ENCODE results near the gene SLC44A2.

The SLC44A2 gene

GRCh38 chr19:10640361-10640760 is 15.0 kb downstream of the SLC44A2 start:
- Histone ChIP-seq H4K20me1 (peaks cover 0 to 67% (median 32%) of the 10 kb centered on the region in 11 experiments; a peak in 17 of 22 replicates), H3K27ac (peak overlapping the region in 8 of 11 experiments; percentile 6 to 69 (median 49); a peak in 14 of 22 replicates), H3K4me3 (no peak overlapping the region), H3K27me3 (no peaks in the 10 kb centered on the region), H3K36me3 (peaks cover 70 to 91% (median 87%) of the 10 kb centered on the region in 11 experiments), H3K4me1 (peaks cover 29 to 98% (median 78%) of the 10 kb centered on the region in 10 experiments), H3K9me3 (replicated peaks in 1 of 11) (no peaks in the 10 kb centered on the region), H3K9ac (peak overlapping the region in 6 of 11 experiments; percentile 5 to 44 (median 24); a peak in 7 of 22 replicates), H3K4me2 (peak overlapping the region in 6 of 11 experiments; percentile 57 to 84 (median 66); a peak in 9 of 22 replicates)
- TF ChIP-seq Cebpa-rat (IDR thresholded peaks at IDR 0.05): no peak

DNA sequence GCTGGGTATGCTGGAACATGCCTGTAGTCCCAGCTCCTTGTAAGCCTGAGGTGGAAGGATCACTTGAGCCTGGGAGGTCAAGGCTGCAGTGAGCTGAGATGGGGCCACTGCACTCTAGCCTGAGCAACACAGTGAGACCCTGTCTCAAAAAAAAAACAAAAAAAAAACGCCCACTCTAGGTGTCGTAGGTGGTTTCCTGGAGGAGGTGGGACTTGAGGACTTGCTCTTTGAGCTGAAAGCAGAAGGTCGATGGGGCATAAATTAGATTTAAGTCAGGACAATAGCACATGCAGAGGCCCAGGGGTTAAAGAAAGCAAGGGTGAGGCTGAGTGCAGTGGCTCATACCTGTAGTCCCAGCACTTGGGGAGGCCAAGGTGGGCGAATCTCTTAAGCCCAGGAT is 15.9 kb downstream of the SLC44A2 start:
- Histone ChIP-seq H4K20me1 (peaks cover 0 to 61% (median 27%) of the 10 kb centered on the region in 11 experiments; a peak in 17 of 22 replicates), H3K4me2 (no peak overlapping the region), H3K27ac (peak overlapping the region in 4 of 11 experiments; percentile 12 to 69 (median 52); a peak in 6 of 22 replicates), H3K4me1 (peaks cover 29 to 94% (median 75%) of the 10 kb centered on the region in 10 experiments), H3K4me3 (no peak overlapping the region), H3K27me3 (no peaks in the 10 kb centered on the region), H3K9me3 (replicated peaks in 1 of 11) (no peaks in the 10 kb centered on the region), H3K9ac (peak overlapping the region in 1 of 11 experiments; percentile 1; a peak in 2 of 22 replicates), H3K36me3 (peaks cover 67 to 84% (median 78%) of the 10 kb centered on the region in 11 experiments)
- no peak for TF ChIP-seq Cebpa-rat (IDR thresholded peaks at IDR 0.05)

DNA sequence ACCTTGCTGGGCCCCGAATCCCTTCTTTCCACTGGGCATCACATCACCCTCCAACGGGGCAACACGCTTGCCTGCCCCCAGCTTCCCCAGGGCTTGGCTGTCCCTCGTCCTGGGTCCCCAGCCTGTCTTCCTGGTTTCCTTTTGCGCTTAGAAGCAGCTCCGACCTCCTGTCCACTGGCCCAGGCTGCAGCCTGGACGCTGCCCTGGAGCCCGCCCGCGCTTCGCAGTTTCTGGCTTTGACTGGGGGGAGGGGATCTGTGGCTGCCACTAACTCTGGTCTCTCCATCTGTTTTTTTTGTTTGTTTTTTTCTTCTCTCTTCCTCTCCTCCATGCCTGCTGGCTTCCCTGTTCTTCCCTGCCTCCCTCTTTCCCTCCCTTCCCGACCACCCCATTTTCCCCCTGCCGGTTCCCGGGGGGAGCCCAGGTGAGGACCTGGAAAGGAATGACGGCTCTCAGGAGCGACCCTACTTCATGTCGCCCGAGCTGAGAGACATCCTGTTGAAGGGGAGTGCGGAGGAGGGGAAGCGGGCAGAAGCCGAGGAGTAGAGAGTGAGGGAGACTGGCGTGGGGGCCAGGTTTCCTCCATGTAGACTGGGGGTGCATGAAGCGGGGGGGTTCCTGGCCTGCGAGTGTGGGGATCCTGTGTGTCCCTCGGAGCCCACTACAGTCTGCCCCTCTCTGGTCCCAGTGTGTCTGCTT is 17.3 kb downstream of the SLC44A2 start:
- H3K4me2 ChIP-seq: peak overlapping the region; percentile 62 to 85 (median 80)
- H3K9me3 ChIP-seq (replicated peaks in 1 of 11): no peaks in the 10 kb centered on the region
- peak overlapping the region; percentile 41 to 72 (median 57); a peak in 18 of 22 replicates for H3K9ac ChIP-seq
- no peak for TF ChIP-seq Cebpa-rat (IDR thresholded peaks at IDR 0.05)
- peaks cover 53 to 70% (median 64%) of the 10 kb centered on the region in 11 experiments for H3K36me3 ChIP-seq
- H3K27me3 ChIP-seq: no peaks in the 10 kb centered on the region
- peaks cover 0 to 50% (median 18%) of the 10 kb centered on the region in 11 experiments; a peak in 16 of 22 replicates for H4K20me1 ChIP-seq
- peak overlapping the region in 1 of 10 experiments; percentile 2; a peak in 1 of 20 replicates for H3K4me3 ChIP-seq
- H3K27ac ChIP-seq: peak overlapping the region in 9 of 11 experiments; percentile 48 to 77 (median 72); a peak in 18 of 22 replicates
- peaks cover 29 to 89% (median 75%) of the 10 kb centered on the region in 10 experiments for H3K4me1 ChIP-seq

DNA sequence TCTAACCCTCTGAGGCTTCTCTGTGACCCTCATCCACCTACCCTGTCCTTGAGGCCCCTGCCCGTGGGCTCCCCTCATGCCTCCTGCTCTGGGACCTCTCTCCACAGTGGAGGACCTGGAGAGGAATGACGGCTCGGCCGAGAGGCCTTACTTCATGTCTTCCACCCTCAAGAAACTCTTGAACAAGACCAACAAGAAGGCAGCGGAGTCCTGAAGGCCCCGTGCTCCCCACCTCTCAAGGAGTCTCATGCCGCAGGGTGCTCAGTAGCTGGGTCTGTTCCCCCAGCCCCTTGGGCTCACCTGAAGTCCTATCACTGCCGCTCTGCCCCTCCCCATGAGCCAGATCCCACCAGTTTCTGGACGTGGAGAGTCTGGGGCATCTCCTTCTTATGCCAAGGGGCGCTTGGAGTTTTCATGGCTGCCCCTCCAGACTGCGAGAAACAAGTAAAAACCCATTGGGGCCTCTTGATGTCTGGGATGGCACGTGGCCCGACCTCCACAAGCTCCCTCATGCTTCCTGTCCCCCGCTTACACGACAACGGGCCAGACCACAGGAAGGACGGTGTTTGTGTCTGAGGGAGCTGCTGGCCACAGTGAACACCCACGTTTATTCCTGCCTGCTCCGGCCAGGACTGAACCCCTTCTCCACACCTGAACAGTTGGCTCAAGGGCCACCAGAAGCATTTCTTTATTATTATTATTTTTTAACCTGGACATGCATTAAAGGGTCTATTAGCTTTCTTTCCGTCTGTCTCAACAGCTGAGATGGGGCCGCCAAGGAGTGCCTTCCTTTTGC is 18.0 kb downstream of the SLC44A2 start:
- peaks cover 28 to 88% (median 71%) of the 10 kb centered on the region in 10 experiments for H3K4me1 ChIP-seq
- H3K27ac ChIP-seq: peak overlapping the region in 10 of 11 experiments; percentile 32 to 77 (median 70); a peak in 19 of 22 replicates
- peak overlapping the region in 1 of 10 experiments; percentile 2; a peak in 1 of 20 replicates for H3K4me3 ChIP-seq
- peak overlapping the region; percentile 62 to 85 (median 80) for H3K4me2 ChIP-seq
- peak overlapping the region; percentile 41 to 72 (median 57); a peak in 20 of 22 replicates for H3K9ac ChIP-seq
- H4K20me1 ChIP-seq: peaks cover 0 to 43% (median 13%) of the 10 kb centered on the region in 11 experiments; a peak in 14 of 22 replicates
- H3K9me3 ChIP-seq (replicated peaks in 1 of 11): no peaks in the 10 kb centered on the region
- H3K36me3 ChIP-seq: peaks cover 45 to 62% (median 57%) of the 10 kb centered on the region in 11 experiments
- no peaks in the 10 kb centered on the region for H3K27me3 ChIP-seq
- no peak for TF ChIP-seq Cebpa-rat (IDR thresholded peaks at IDR 0.05)

DNA sequence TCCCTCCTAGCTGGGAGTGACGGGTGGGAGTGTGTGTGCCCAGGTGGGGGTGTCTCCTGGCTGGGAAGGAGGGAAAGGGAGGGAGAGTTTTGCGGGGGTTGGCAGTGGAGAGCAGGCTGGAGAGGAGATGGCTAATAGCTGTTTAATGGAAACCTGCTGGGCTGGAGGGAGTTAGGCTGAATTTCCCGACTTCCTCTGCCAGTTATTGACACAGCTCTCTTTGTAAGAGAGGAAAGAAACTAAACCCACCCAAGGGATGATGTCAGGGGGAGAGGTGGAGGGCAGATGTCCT is 18.6 kb downstream of the SLC44A2 start:
- H3K27ac ChIP-seq: peak overlapping the region in 9 of 11 experiments; percentile 48 to 77 (median 72); a peak in 18 of 22 replicates
- no peak for TF ChIP-seq Cebpa-rat (IDR thresholded peaks at IDR 0.05)
- H3K9ac ChIP-seq: peak overlapping the region; percentile 41 to 72 (median 57); a peak in 21 of 22 replicates
- no peaks in the 10 kb centered on the region for H3K9me3 ChIP-seq (replicated peaks in 1 of 11)
- no peaks in the 10 kb centered on the region for H3K27me3 ChIP-seq
- peaks cover 40 to 57% (median 51%) of the 10 kb centered on the region in 11 experiments for H3K36me3 ChIP-seq
- no peak overlapping the region for H3K4me3 ChIP-seq
- H4K20me1 ChIP-seq: peaks cover 0 to 41% (median 13%) of the 10 kb centered on the region in 11 experiments; a peak in 14 of 22 replicates
- H3K4me2 ChIP-seq: peak overlapping the region; percentile 62 to 85 (median 80)
- H3K4me1 ChIP-seq: peaks cover 28 to 88% (median 68%) of the 10 kb centered on the region in 10 experiments

GRCh38 chr19:10644260-10645007 is 19.1 kb downstream of the SLC44A2 start:
- H3K9ac ChIP-seq: peak overlapping the region; percentile 41 to 72 (median 57); a peak in 20 of 22 replicates
- no peak for TF ChIP-seq Cebpa-rat (IDR thresholded peaks at IDR 0.05)
- H3K9me3 ChIP-seq (replicated peaks in 1 of 11): no peaks in the 10 kb centered on the region
- peak overlapping the region in 9 of 11 experiments; percentile 48 to 77 (median 72); a peak in 18 of 22 replicates for H3K27ac ChIP-seq
- peaks cover 0 to 38% (median 13%) of the 10 kb centered on the region in 11 experiments; a peak in 14 of 22 replicates for H4K20me1 ChIP-seq
- H3K4me3 ChIP-seq: 0 out of 20 replicates have a peak overlapping the region, but pooled peaks of 1 of the 10 experiments have one; percentile 22
- no peaks in the 10 kb centered on the region for H3K27me3 ChIP-seq
- peaks cover 28 to 88% (median 66%) of the 10 kb centered on the region in 10 experiments for H3K4me1 ChIP-seq
- peak overlapping the region; percentile 62 to 85 (median 80) for H3K4me2 ChIP-seq
- H3K36me3 ChIP-seq: peaks cover 36 to 52% (median 46%) of the 10 kb centered on the region in 11 experiments

DNA sequence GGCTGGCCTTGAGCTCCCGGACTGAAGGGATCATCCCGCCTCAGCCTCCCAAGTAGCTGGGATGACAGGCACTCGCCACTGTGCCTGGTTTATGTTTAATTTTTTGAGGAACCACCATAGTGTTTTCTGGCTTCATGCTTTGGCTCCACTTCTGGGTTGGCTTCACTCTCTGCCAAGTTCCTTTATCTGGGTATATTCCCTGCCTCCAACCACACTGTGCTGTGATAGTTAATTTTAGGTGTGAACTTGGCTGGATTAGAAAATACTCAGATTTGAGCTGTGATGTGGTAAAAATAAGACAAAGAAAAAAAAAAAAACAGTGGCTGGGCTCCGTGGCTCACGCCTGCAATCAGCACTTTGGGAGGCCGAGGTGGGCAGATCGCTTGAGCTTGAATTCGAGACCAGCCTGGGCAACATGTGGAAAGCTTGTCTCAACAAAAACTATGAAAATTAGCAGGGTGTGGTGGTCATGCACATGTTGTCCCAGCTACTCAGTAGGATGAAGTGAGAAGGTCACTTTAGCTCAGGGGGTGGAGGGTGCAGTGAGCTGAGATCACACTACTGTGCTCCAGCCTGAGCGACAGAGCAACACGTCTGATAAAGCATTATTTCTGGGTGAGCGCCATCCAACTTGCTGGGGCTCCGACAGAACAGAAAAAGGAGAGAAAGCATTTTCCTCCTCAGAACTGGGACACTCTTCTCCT is 21.3 kb downstream of the SLC44A2 start:
- Histone ChIP-seq H4K20me1 (peaks cover 0 to 27% (median 11%) of the 10 kb centered on the region in 11 experiments; a peak in 13 of 22 replicates), H3K27me3 (no peaks in the 10 kb centered on the region), H3K36me3 (peaks cover 18 to 33% (median 25%) of the 10 kb centered on the region in 11 experiments), H3K4me2 (peak overlapping the region in 3 of 11 experiments; percentile 15 to 36 (median 25); a peak in 7 of 22 replicates), H3K9me3 (replicated peaks in 1 of 11) (no peaks in the 10 kb centered on the region), H3K4me3 (no peak overlapping the region), H3K27ac (peak overlapping the region in 8 of 11 experiments; percentile 3 to 54 (median 28); a peak in 11 of 22 replicates), H3K4me1 (peaks cover 33 to 89% (median 62%) of the 10 kb centered on the region in 10 experiments), H3K9ac (peak overlapping the region in 6 of 11 experiments; percentile 5 to 44 (median 22); a peak in 6 of 22 replicates)
- TF ChIP-seq Cebpa-rat (IDR thresholded peaks at IDR 0.05): no peak
